ENCODE results near the gene CCND2. TPM values are rescaled to one million over a fixed set of nuclear protein-coding genes. Genes with fewer than 3 reads are reported as not detected.

Gene CCND2
- polyA plus RNA-seq, 3 donors, result 3.6 to 6.8 (median 3.9) TPM

- Histone ChIP-seq H2AFZ (ENCODE audit: insufficient read depth, low read depth, low read length, poor library complexity, severe bottlenecking) (no peak overlapping the region), H3K36me3 (replicated peaks in 1 of 2; ENCODE audit: control insufficient read depth in 1 of 2, insufficient read depth in 2 of 2, low read length in 2 of 2) (no peaks in the 10 kb centered on the region), H3K4me3 (replicated peaks in 1 of 3; ENCODE audit: low read depth in 2 of 3, low read length in 3 of 3) (no peak overlapping the region), H3K79me2 (ENCODE audit: insufficient read depth, low read length) (no peaks in the 10 kb centered on the region), H3K9ac (ENCODE audit: insufficient read depth, low read length, poor library complexity, severe bottlenecking) (peak overlapping the region; percentile 5), H3K9me3 (replicated peaks in 1 of 2; ENCODE audit: control insufficient read depth in 1 of 2, insufficient read depth in 1 of 2, low read length in 2 of 2) (no peaks in the 10 kb centered on the region), H4K20me1 (ENCODE audit: insufficient read depth, low read length) (no peaks in the 10 kb centered on the region), H3K4me2 (replicated peaks; ENCODE audit: extremely low read depth, low read length, poor library complexity, severe bottlenecking) (no peak overlapping the region), H3K4me1 (ENCODE audit: control insufficient read depth in 1 of 2, insufficient read depth in 2 of 2, low read length in 2 of 2) (peaks cover 54 to 55% of the 10 kb centered on the region in 2 donors), H3K27me3 (ENCODE audit: control insufficient read depth in 2 of 2, insufficient read depth in 2 of 2, low read length in 2 of 2) (peaks cover 0 to 4% of the 10 kb centered on the region in 2 donors), H3K27ac (ENCODE audit: low read depth in 1 of 2, low read length in 2 of 2) (no peak overlapping the region)
- Mint-ChIP-seq H3K27me3 (ENCODE audit: low read depth in 3 of 3) (peaks cover 12 to 24% (median 12%) of the 10 kb centered on the region in 3 donors), H3K27ac (peak overlapping the region in 2 of 7 donors; percentile 1 to 69), H3K9me3 (peaks cover 15 to 29% (median 23%) of the 10 kb centered on the region in 7 donors), H3K36me3 (peaks cover 6 to 27% of the 10 kb centered on the region in 2 donors), H3K4me1 (peaks cover 56% of the 10 kb centered on the region), H3K4me3 (peak overlapping the region in 1 of 2 donors; percentile 78)
- intact Hi-C loops (cut with micrococcal nuclease), result loop anchor here in 1 of 2 donors (5.0 kb wide), 1 partner anchor 38 kb away; no protein-coding TSS in a partner anchor
- peak in 2 of 3 donors; percentile 45 for DNase-seq
- TF ChIP-seq CTCF (IDR thresholded peaks at IDR 0.05), result no peak
- WGBS (ENCODE audit: insufficient coverage), result 66% methylated on average over 3 of the region's 5 CpGs
Measured at GRCh38 chr12:4240161-4240783, 33.3 kb upstream of the CCND2 start.

DNA sequence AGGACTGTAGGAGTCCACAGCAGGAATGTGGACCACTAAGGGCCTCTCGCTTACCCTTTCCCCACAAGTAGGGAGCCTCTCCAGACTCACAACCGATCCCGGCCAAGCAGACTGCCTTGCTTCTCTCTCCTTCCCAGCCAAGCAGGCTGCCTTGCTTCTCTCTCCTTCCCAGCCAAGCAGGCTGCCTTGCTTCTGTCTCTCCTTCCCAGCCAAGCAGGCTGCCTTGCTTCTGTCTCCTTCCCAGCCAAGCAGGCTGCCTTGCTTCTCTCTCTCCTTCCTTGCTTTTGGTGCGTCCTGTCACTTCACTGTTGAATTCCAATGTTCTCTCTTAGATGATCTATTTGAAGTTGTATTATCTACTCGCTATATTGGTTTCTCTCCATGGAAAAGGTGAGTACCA, 32.6 kb upstream of the CCND2 start:
- TF ChIP-seq CTCF (IDR thresholded peaks at IDR 0.05), result no peak
- peaks cover 0 to 4% of the 10 kb centered on the region in 2 donors for H3K27me3 ChIP-seq (ENCODE audit: control insufficient read depth in 2 of 2, insufficient read depth in 2 of 2, low read length in 2 of 2)
- no peak overlapping the region for H3K4me3 ChIP-seq (replicated peaks in 1 of 3; ENCODE audit: low read depth in 2 of 3, low read length in 3 of 3)
- 100% methylated on average over 3 of the region's 5 CpGs for WGBS (ENCODE audit: insufficient coverage)
- Mint-ChIP-seq H3K9me3 (peaks cover 15 to 29% (median 23%) of the 10 kb centered on the region in 7 donors), H3K4me1 (peaks cover 63% of the 10 kb centered on the region), H3K36me3 (peaks cover 6 to 27% of the 10 kb centered on the region in 2 donors), H3K27ac (peak overlapping the region in 4 of 7 donors; percentile 58 to 84 (median 80)), H3K4me3 (peak overlapping the region in 1 of 2 donors; percentile 43), H3K27me3 (ENCODE audit: low read depth in 3 of 3) (peaks cover 12 to 24% (median 12%) of the 10 kb centered on the region in 3 donors)
- intact Hi-C loops (cut with micrococcal nuclease), result loop anchor here in 1 of 2 donors (5.0 kb wide), 1 partner anchor 39 kb away; no protein-coding TSS in a partner anchor
- no peaks in the 10 kb centered on the region for H4K20me1 ChIP-seq (ENCODE audit: insufficient read depth, low read length)
- H3K4me1 ChIP-seq (ENCODE audit: control insufficient read depth in 1 of 2, insufficient read depth in 2 of 2, low read length in 2 of 2), result peaks cover 56 to 57% of the 10 kb centered on the region in 2 donors
- no peaks in the 10 kb centered on the region for H3K79me2 ChIP-seq (ENCODE audit: insufficient read depth, low read length)
- no peak overlapping the region for H3K9ac ChIP-seq (ENCODE audit: insufficient read depth, low read length, poor library complexity, severe bottlenecking)
- H3K9me3 ChIP-seq (replicated peaks in 1 of 2; ENCODE audit: control insufficient read depth in 1 of 2, insufficient read depth in 1 of 2, low read length in 2 of 2), result no peaks in the 10 kb centered on the region
- no peak overlapping the region for H2AFZ ChIP-seq (ENCODE audit: insufficient read depth, low read depth, low read length, poor library complexity, severe bottlenecking)
- no peaks in the 10 kb centered on the region for H3K36me3 ChIP-seq (replicated peaks in 1 of 2; ENCODE audit: control insufficient read depth in 1 of 2, insufficient read depth in 2 of 2, low read length in 2 of 2)
- no peak for DNase-seq
- no peak overlapping the region for H3K4me2 ChIP-seq (replicated peaks; ENCODE audit: extremely low read depth, low read length, poor library complexity, severe bottlenecking)
- no peak overlapping the region for H3K27ac ChIP-seq (ENCODE audit: low read depth in 1 of 2, low read length in 2 of 2)
